GOT3 (cell line): Measurements from ENCODE around the gene CCDC194.

Experiments used
- DNase-seq: peaks from one replicate; lab custom pipeline; 2025; ENCODE audit warnings: mixed read lengths; lab: John Stamatoyannopoulos, UW

The CCDC194 gene, protein sequence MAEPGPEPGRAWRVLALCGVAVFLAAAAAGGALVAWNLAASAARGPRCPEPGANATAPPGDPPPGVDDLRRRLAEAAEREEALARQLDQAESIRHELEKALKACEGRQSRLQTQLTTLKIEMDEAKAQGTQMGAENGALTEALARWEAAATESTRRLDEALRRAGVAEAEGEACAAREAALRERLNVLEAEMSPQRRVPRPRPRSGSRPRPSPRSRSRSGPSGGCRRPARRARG

DNA sequence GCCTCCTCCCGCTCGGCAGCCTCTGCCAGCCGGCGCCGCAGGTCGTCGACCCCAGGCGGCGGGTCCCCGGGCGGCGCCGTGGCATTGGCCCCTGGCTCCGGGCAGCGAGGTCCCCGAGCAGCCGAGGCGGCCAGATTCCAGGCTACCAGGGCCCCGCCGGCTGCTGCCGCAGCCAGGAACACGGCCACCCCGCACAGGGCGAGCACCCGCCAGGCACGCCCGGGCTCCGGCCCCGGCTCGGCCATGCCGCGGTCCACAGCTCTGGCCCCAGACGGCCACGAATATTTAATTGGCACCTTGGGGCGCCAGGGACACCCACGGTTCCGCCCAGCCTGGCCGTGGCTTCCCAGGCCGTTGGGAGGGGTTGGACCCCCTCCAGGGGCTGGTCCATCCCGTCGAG is at the start of gene CCDC194:
Gene CCDC194 (minus strand): TSS at position 283 of the 400 bp plus-strand sequence. CDS start 38 bp downstream, at position 245.
- no peak for DNase-seq

DNA sequence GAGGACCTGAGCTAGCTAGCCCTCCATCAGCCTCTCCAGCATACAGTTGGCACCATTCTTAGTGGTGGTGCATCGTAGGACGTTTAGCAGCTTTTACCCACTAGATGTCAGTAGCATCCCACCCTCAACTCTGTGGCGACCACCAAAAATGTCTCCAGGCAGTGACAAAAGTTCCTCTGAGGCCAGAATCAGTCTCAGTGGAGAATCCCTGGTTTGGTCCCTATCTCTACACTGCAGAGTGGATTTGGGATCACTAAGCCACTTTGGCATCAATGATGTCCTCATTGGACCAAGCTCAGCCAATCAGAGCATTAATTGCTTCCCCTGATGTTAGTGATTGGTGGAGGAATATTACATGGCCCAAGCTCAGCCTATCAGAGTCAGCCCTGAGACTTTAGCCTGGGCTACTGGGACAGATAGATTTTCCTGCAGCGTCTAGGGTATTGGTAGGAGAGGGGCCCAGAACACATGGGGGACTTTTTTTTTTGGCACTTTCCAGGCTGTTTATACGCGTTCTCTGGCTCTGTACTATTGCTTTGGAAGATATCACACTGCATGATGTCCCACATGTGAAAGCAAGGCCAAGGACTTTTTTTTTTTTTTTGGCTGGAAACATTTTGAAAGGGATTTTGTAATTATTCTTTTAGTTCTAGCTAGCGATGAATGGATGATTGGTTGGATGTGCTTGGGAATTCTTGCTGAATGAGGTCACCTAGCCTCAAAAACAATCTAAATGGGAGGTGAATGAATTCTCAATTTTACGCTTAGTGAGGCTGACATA is 47.4 kb upstream of the CCDC194 start:
- no peak for DNase-seq

DNA sequence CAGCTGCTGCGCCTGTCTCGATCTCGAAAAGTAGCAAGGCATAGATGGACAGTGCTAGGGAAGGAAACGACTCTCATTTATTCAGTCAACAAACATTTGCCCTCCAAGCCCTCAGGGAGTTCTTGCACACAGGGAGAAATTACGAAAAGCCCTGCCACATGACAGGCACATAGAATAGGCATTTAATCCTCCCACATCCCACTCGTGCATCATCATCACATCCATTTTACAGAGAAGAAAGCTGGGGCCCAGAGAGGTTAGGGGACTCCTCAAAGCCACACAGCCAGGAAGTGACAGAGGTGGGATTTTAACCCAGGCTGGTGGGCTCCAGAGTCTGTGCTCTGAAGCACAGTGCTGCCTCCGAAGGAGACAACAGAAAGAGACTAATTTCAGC is 42.9 kb upstream of the CCDC194 start:
- no peak for DNase-seq

DNA sequence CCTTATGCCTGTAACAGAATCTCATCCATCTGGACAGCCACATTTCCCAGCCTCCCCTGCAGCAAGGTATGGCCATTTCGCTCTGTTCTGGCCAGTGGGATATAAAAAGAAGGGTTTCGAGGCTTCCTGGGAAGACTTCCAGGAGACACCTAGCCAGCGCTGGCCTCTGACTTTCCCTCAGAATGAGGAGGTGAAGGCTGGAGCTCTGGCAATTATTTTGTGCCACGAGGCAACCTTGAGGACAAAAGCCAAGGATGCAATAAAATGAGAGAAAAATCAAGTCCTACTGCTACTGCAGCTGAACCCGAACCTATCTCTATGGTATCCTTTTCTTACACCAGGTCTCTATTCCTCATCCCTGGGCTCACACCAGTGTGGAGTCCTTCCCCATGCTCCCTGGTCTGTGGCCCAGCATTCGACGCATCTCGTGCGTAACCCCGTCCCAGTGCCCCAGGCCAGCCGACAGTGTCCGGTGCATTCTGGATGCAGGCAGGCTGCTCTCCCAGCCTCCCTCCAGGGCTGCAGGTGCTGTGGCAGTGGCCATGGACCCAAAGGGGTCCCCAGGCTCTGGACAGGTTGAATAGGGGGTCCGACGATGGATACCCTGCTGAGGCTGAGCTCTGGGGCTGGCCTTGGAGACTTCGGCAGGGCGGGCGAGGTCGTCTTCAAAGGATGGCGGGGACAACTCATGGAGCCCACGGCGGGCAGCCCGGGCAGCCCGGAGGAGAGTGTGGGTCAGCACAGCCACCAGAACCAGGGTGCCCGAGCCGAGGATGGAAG is 42.3 kb upstream of the CCDC194 start:
- DNase-seq: no peak

DNA sequence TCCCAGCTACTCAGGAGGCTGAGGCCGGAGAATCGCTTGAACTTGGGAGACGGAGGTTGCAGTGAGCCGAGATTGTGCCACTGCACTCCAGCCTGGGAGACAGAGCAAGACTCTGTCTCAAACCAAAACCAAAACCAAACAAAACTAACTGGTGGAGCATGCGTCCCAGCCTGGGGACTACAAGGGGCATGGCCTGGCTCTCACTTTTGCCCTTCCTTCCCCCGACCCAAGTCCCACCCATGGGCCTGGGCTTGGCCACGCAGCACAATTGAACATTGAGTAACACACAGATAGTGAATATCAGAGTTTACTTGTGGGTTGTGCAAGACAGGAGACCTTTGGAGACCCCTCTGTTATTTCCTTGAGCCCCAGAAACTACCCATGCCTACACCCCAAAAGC is 41.2 kb upstream of the CCDC194 start:
- DNase-seq: no peak

DNA sequence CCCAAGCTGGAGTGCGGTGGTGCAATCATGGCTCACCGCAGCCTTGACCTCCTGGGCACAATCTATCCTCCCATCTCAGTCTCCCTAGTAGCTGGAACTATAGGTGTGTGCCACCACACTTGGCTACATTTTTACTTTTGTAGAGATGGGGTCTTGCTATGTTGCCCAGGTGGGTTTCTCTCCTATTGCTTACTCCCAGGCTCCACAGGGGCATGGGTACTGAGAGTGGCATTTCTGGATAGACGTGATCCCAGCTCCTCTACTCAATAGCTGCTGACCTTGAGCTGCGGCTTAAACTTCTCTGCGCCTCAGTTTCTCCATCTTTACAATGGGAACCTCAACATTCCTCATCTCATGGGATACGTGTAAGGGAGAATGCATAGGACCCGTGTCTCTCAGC is 37.4 kb upstream of the CCDC194 start:
- DNase-seq: no peak

DNA sequence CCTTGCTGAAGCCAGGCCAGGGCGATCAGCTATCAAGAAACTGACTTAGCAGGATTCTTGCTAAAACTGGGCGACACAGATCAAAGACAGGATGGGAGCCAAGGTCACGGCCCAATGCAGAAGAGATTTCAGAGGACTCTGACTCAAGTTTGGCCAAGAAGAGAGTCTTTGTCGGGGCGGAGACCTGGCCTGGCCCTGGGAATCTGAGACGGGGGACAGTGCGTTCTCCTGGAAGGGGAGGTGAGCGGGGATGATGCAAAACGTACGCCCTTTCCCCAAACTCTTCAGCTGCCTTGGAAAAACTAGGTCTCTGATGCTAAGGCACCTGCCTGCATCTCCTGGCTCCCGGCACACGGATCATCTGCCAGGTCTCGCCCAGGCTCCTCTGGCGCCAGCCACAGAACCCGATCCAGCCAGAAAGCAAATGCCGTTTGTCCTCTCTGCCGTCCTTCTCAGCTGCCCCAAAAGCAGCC is 35.7 kb upstream of the CCDC194 start:
- no peak for DNase-seq

DNA sequence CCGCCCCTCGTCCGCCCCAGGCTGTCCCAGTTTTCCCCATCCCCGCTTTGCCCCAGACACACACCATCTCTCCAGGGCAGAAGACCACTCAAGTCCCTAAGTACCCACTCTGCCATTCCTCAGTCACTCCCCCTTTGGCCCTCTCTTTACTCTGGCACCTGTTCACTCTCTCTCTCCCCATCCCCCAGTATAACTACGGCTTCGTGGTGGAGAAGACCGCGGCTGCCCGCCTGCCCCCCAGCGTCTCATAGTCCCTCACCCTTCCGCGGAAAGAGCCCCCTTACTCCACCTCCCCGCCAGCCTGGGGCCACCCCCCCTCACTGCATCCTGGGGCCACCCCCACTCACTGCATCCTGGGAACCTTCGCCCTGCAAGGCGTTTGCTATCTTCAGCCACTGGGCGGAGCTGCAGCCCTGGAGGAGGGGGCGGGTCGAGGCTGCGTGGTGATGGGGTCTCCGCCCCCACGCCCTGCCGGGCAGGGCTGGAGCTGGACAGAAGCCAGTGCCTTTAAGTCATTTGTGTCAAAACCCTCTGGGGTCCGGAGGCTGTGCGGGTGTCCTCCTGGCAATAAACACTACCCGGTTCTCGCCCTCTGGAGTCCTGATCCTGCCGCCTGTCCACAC is 30.9 kb upstream of the CCDC194 start:
- DNase-seq: no peak

DNA sequence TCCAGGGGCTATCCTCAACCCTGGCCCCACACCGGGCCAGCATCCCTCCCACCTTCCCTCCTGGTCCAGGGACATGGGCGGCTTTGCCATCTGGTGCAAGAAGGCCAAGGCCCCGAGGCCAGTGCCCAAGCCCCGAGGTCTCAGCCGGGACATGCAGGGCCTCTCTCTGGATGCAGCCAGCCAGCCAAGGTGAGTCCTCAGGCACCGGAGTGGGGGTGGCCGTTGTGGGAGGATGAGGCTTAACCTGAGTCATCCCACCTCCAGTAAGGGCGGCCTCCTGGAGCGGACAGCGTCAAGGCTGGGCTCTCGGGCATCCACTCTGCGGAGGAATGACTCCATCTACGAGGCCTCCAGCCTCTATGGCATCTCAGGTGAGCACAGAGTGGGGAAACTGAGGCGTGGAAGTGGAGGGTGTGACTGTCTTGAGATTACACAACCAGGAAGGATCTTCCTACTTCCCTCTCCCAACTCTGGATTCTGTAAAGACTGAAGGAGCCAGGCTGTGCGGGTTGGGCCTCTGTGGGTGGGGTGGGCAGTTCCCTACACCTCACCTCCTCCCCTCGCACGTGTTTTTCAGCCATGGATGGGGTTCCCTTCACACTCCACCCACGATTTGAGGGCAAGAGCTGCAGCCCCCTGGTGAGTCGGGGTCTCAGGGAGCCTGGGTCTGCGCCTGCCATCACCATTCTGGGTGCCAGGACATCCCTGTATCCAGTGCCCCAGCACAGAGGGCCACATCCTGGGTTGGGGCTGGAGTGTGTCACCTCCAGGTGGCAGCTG is 29.6 kb upstream of the CCDC194 start:
- no peak for DNase-seq

DNA sequence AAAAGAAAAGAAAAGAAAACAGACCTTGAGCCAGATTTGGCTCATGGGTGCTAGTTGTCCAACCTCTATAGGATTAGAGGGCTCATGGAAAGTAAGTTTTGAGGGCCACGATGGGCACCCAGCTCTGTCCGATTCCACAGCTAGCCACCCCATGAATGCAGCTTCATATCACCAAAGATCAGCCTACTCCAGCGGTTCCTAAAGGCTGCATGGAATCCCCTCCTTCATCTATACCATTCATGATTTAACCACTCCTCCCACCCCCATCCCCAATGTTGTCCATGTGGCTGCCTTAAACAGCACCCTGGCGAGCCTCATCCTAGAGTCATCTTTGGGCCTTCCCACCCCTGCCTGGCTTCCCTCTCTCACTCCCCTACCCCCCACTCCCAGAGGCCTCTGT is 27.9 kb upstream of the CCDC194 start:
- DNase-seq: no peak

DNA sequence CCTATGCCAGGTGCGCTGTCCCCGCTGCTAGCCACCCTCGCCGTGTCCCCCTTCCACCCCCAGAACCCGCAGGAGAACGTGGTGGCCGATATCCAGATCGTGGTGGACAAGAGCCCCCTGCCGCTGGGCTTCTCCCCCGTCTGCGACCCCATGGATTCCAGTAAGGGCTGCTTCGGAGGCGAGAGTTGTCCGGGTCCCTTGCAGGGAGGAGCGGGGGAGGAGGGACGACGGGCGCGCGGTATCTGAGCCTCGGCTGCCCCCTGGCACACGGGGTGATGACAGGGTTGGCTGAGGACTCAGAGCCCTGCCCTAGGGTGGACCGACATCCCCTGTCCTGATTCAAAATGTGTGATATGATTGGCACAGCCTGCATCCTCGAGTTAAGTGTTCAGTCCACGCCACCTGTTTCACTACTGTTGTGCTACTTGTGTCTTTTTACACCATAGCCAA is 26.5 kb upstream of the CCDC194 start:
- DNase-seq: no peak

DNA sequence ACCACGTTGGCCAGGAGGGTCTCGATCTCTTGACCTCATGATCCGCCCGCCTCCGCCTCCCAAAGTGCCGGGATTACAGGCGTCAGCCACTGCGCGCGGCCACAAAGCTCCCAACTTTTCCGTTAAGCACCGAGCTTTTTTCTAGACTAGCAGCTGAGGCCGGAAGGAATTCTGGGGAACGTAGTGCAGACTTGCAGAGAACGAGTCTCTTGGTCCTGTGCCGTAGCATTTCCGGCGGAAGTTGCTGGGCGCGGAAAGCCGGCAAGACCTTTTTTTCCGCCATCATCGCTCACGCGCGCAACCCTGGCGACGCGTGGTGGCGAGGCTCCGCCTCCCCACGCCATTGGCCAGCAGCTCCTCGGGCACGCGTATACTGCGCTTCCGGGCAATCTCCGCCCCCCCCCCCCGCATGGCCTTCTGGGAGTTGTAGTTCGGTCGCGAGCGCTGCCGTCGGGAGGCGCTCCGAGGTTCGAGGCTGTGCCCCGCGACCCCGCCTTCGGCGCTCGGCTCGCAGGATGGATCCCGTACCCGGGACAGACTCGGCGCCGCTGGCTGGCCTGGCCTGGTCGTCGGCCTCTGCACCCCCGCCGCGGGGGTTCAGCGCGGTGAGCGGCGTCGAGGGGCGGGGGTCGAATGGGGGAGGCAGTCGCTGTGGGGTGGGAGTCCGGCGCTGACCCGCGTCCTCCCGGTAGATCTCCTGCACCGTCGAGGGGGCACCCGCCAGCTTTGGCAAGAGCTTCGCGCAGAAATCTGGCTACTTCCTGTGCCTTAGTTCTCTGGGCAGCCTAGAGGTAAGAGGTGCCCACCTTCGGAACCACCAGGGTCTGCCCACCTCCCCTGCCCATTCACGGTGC is 25.9 kb upstream of the CCDC194 start, which contains the start of gene MVB12A:
Gene MVB12A (plus strand): TSS at position 427 of the 854 bp plus-strand sequence. CDS start 89 bp downstream, at position 516.
- peak; percentile 92 for DNase-seq

DNA sequence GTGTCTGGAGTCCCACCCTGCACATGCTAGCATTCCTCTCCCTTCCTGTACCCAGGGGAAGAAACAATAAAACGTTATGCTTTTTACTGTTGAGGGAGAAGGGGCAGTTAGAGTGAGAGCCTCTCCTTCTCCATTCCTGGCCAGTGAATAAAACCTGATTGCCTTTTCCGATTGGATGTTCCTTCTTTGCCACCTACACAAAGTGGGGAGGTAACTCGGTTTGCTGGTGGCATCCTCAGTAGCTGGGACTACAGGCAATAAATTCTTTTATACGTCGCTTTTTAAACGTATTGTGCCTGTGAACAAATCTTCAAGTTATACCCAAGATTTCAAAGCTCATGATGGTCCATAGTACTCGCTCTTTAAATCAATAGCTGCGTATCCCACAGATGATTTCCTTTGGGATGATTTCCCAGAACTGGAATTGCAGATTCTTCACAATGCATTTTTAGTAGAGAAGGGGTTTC is 25.2 kb upstream of the CCDC194 start:
- DNase-seq: no peak

DNA sequence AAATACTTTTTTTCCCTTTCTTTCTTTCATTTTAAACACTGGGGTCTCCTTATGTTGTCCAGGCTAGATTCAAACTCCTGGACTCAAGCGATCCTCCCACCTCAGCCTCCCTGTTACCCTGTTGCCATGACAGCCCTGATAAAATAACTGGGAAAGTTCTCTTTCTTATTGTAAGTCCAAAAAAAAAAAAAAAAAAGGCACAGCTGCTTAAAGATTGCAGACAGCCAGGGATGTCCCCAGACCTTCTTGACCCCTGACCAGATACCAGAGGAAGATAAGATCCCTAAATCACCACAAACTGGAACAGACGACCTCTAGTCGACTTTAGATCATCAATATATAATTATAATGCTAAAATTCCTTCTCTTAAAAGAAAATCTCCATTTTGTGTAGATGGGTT is 24.7 kb upstream of the CCDC194 start:
- DNase-seq: no peak

DNA sequence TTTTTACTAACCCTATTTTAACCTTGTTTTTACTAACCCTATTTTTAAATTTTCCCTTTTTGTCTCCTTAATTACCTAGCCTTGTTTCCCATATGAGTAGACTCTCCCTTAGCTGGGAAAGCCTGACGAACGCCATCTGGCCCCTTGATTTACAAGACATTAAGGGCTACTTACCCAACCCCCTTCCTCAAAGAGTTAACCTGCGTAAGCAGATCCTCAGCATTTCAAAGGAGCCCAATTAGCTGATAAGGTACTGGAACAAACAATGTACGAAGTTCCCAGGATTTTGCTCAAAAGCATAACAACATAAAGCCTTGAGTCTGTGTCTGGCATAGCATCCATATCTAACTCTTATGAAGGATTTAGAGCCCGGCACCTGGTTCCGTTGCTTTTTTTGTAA is 21.1 kb upstream of the CCDC194 start:
- DNase-seq: no peak

DNA sequence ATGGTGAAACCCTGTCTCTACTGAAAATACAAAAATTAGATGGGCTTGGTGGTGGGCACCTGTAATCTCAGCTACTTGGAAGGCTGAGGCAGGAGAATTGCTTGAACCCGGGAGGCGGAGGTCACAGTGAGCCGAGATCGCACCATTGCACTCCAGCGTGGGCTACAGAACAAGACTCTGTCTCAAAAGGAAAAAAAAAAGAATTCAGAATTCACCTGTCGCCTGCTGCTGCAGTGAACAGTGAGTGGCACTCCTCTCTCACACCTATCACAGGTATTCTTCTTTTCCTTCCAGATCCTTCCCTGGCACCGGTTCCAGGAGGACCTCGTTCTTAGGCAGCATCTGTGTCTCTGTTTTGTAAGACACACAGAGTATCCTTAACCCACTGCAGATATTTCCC is 20.1 kb upstream of the CCDC194 start:
- no peak for DNase-seq

DNA sequence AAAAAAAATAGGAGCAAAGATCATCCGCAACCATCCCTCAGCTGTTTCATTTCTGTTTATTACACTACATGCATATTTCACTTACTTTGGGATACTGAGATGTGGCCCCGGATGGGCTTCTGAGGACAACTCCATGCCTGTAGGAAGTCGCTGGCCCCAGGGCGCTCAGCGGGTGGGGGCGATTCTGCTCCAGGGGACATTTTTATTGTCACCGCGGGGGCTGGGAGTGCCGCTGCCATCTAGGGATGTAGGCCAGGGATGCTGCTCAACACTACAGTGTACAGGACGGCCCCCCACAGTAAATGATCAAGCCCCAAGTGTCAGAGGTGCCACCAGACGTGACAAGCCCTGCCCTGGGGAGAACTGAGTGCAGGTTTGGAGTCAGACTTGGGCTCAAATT is 17.8 kb upstream of the CCDC194 start:
- no peak for DNase-seq

DNA sequence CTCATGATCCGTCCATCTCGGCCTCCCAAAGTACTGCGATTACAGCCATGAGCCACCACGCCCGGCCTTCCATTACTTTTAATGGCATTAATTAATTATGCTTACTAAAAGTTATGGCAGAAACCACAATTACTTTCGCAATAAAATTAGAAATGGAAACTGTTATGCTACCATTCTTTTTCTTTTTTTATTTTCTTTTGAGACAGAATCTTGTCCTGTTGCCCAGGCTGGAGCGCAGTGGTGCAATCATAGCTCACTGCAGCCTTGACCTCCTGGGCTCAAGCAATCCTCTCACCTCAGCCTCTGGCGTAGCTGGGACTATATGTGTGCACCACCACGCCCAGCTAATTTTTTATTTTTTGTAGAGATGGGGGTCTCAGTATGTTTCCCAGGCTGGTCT is 16.0 kb upstream of the CCDC194 start:
- DNase-seq: no peak

DNA sequence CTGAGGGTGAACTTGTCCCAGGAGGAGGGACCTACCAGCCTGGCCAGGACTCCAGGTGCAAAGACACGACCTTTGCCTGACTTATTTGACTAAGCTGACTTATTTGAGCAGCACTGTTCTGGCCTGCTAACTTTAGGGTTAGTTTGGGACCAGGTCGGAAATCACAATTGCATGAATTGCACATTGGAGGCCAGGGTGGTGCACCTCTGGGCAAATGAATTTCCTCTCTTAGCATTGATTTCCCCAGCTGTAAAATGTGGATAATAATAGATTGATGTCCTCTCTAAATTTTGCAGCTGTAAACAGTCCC is 12.8 kb upstream of the CCDC194 start:
- DNase-seq: no peak
